ENCODE results near the gene UPK2.

The UPK2 gene

GRCh38 chr11:118930094-118930712 lies 25.9 kb upstream of the UPK2 start (continued):
- TF ChIP-seq GLI4 (tag by site-specific recombination; IDR thresholded peaks at IDR 0.05) (no peak), ZBTB49 (tag by site-specific recombination; IDR thresholded peaks at IDR 0.05; ENCODE audit: low read depth) (no peak), ZNF354C (tag by site-specific recombination; IDR thresholded peaks at IDR 0.05; ENCODE audit: borderline replicate concordance, low read depth) (no peak), HOXC10 (CRISPR knock-in tag; IDR thresholded peaks at IDR 0.05) (no peak), ZNF2 (tag by site-specific recombination; IDR thresholded peaks at IDR 0.05) (no peak), ZNF391 (tag by site-specific recombination; IDR thresholded peaks at IDR 0.05; ENCODE audit: borderline replicate concordance, low read depth) (no peak), ZNF148 (tag by site-specific recombination; IDR thresholded peaks at IDR 0.05; ENCODE audit: borderline replicate concordance) (no peak), ZFP37 (tag by site-specific recombination; IDR thresholded peaks at IDR 0.05) (0 out of 2 replicates have a peak, but pooled peaks have one; percentile 16), PATZ1 (tag by site-specific recombination; IDR thresholded peaks at IDR 0.05) (peak; percentile 65), EGR2 (tag by site-specific recombination; IDR thresholded peaks at IDR 0.05; ENCODE audit: low read depth) (peak; percentile 53), YY2 (tag by site-specific recombination; IDR thresholded peaks at IDR 0.05) (0 out of 2 replicates have a peak, but pooled peaks have one; percentile 30), ZFP41 (tag by site-specific recombination; IDR thresholded peaks at IDR 0.05; ENCODE audit: borderline replicate concordance) (no peak), ZNF561 (tag by site-specific recombination; IDR thresholded peaks at IDR 0.05; ENCODE audit: borderline replicate concordance) (no peak), ZNF426 (tag by site-specific recombination; IDR thresholded peaks at IDR 0.05) (no peak), ZFP69B (tag by site-specific recombination; IDR thresholded peaks at IDR 0.05) (no peak), ZFHX2 (tag by site-specific recombination; conservative IDR thresholded peaks at IDR 0.05) (peak; percentile 71), BCL6B (tag by site-specific recombination; IDR thresholded peaks at IDR 0.05) (no peak), ZNF155 (tag by site-specific recombination; IDR thresholded peaks at IDR 0.05) (no peak), ZNF138 (tag by site-specific recombination; IDR thresholded peaks at IDR 0.05; ENCODE audit: borderline replicate concordance) (no peak), MEIS1 (CRISPR knock-in tag; IDR thresholded peaks at IDR 0.05; ENCODE audit: borderline replicate concordance) (no peak), ZSCAN16 (tag by site-specific recombination; IDR thresholded peaks at IDR 0.05) (no peak), ZNF837 (tag by site-specific recombination; IDR thresholded peaks at IDR 0.05) (no peak), KLF17 (tag by site-specific recombination; IDR thresholded peaks at IDR 0.05) (no peak), ZNF112 (tag by site-specific recombination; IDR thresholded peaks at IDR 0.05) (no peak), ZNF280D (tag by site-specific recombination; IDR thresholded peaks at IDR 0.05) (no peak)

Measured in HEK293 (cell line).